NT2/D1 (cell line): ENCODE data around the gene SLC38A11.

Experiments
- DNase-seq: peaks from one replicate; pipeline ENCODE4 v3.0.0-alpha.2; 2011; ENCODE audit warnings: low read depth, low spot score
- H3K27me3 ChIP-seq: 2 replicates; pipeline ENCODE4 v1.6.0; 2011; ENCODE audit warnings: mild to moderate bottlenecking; ENCODE audit not compliant: insufficient read length, insufficient read depth
- H3K36me3 ChIP-seq: 2 replicates; pipeline ENCODE4 v1.6.1; 2011; ENCODE audit warnings: mild to moderate bottlenecking, low read length, mixed read lengths; ENCODE audit not compliant: insufficient read depth, insufficient read length
- H3K4me1 ChIP-seq: 2 replicates; pipeline ENCODE4 v1.5.1; 2011; ENCODE audit not compliant: insufficient read depth, insufficient read length
- H3K4me3 ChIP-seq: 2 replicates; pipeline ENCODE4 v1.5.1; 2011; ENCODE audit warnings: low read depth; ENCODE audit not compliant: insufficient read length
- H3K9ac ChIP-seq: 2 replicates; pipeline ENCODE4 v1.6.0; 2011; ENCODE audit warnings: low read depth; ENCODE audit not compliant: insufficient read length
- H3K9me3 ChIP-seq: 2 replicates; pipeline ENCODE4 v1.5.1; 2011; ENCODE audit warnings: mild to moderate bottlenecking, low read length; ENCODE audit not compliant: insufficient read depth
- SUZ12 ChIP-seq: IDR thresholded peaks from 2 replicates; pipeline ENCODE4 v1.6.1; 2011; ENCODE audit not compliant: insufficient read length, insufficient read depth; ENCODE audit errors: extremely low read depth
- YY1 ChIP-seq: IDR thresholded peaks from 2 replicates; pipeline ENCODE4 v1.6.1; 2011; ENCODE audit not compliant: insufficient read length, insufficient read depth
- ZNF274 ChIP-seq: IDR thresholded peaks from 2 replicates; pipeline ENCODE4 v1.6.1; 2011; ENCODE audit warnings: mild to moderate bottlenecking, low read depth, low read length

SLC38A11 gene

DNA sequence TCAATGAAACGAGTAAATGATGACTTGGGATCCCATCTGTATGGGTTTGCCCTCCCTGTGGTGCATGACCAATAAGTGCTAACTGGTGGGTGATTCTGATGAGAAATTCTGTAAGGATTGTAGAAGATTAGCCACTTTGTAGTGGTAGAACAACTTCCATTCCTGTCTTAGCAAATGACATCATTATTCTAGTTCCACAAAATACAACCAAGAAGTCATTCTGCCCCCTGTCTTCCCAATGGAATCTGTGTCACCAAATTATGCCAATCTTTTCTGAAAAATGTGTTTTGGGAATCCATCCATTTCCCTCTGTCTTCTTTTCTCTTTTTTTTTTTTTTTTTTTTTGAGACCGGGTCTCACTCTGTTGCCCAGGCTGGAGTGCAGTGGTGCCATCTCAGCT lies 48.4 kb downstream of the SLC38A11 start:
- Histone ChIP-seq H3K36me3 (no peaks in the 10 kb centered on the region), H3K4me1 (no peaks in the 10 kb centered on the region), H3K4me3 (no peak overlapping the region), H3K27me3 (no peaks in the 10 kb centered on the region), H3K9me3 (no peaks in the 10 kb centered on the region), H3K9ac (no peak overlapping the region)
- TF ChIP-seq ZNF274 (no peak), SUZ12 (no peak), YY1 (no peak)
- DNase-seq = no peak

GRCh38 chr2:164905307-164905706 lies 50.0 kb downstream of the SLC38A11 start:
- no peak for TF ChIP-seq SUZ12
- TF ChIP-seq YY1 = no peak
- no peak for TF ChIP-seq ZNF274
- Histone ChIP-seq H3K9me3 (no peaks in the 10 kb centered on the region), H3K27me3 (no peaks in the 10 kb centered on the region), H3K4me1 (no peaks in the 10 kb centered on the region), H3K36me3 (no peaks in the 10 kb centered on the region), H3K4me3 (no peak overlapping the region), H3K9ac (no peak overlapping the region)
- DNase-seq = no peak

DNA sequence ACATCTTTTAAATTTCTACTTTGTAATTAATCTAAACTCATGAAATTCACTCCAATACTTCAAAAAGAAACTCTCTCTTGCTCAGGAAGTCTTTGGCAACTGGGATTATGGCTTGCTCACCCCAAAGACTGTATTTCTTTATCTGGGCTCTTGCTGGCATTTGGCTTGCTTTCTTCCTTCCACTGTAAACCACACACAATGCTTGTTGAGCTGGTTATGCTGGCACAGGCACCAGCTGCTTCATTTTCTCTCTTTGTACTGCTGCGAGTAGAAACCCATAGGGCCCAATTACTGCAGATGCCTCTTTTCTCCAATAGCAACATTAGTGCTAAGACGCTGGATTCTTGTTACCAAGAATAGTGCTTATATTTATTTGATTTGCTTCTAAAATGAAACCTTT lies 51.4 kb downstream of the SLC38A11 start:
- no peak overlapping the region for H3K4me3 ChIP-seq
- H3K27me3 ChIP-seq = no peaks in the 10 kb centered on the region
- H3K4me1 ChIP-seq = no peaks in the 10 kb centered on the region
- no peak for TF ChIP-seq SUZ12
- TF ChIP-seq YY1 = no peak
- no peak for TF ChIP-seq ZNF274
- H3K36me3 ChIP-seq = no peaks in the 10 kb centered on the region
- H3K9ac ChIP-seq = no peak overlapping the region
- no peaks in the 10 kb centered on the region for H3K9me3 ChIP-seq
- no peak for DNase-seq

- no peak overlapping the region for H3K4me3 ChIP-seq
- TF ChIP-seq ZNF274 (no peak), YY1 (no peak), SUZ12 (no peak)
Measured at GRCh38 chr2:164903204-164903603, 52.1 kb downstream of the SLC38A11 start.

DNA sequence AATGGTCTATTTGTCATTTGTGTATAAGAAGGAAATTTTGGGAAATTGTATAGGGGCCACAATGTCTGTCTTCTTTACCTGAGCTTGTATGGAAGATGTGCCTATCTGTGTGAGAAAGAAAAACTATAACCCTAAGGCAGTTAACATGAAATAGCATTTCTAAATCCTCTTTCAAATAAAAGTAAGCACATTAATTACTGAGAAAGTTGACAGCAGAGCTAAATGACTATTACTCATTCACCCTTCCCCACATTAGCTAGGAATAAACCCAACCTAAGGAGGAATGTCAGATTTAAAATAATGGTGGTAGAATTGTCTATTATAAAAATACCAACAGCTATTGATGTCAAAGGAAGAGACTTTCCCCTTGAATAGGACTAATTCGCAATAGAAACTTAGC lies 56.2 kb downstream of the SLC38A11 start:
- H3K4me1 ChIP-seq = no peaks in the 10 kb centered on the region
- TF ChIP-seq ZNF274 = no peak
- no peaks in the 10 kb centered on the region for H3K36me3 ChIP-seq
- no peak overlapping the region for H3K9ac ChIP-seq
- H3K9me3 ChIP-seq = no peaks in the 10 kb centered on the region
- no peaks in the 10 kb centered on the region for H3K27me3 ChIP-seq
- no peak for DNase-seq
- H3K4me3 ChIP-seq = no peak overlapping the region

More at GRCh38 chr2:164903204-164903603, 52.1 kb downstream of the SLC38A11 start:
- no peak overlapping the region for H3K9ac ChIP-seq
- no peaks in the 10 kb centered on the region for H3K27me3 ChIP-seq
- no peaks in the 10 kb centered on the region for H3K4me1 ChIP-seq
- no peaks in the 10 kb centered on the region for H3K36me3 ChIP-seq
- H3K9me3 ChIP-seq = no peaks in the 10 kb centered on the region
- no peak for DNase-seq

DNA sequence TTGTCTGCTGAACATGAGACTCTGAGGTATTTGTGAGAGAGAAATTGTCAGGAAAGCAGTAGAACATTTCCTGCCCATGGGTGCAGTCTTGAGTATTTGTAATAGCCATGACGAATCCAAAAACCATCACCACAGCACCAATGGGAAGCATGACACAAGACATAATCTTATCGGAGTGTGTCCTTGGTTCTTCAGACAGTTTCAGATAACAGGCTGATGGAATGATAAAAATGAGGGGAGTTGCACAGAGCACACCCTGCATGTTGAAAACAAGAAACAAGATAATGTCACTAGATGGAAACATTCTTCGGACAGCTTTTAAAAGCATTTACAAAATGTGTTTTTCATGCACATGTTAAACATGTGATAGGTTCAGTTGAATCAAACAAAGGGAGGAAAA lies 56.9 kb downstream of the SLC38A11 start:
- Histone ChIP-seq H3K27me3 (no peaks in the 10 kb centered on the region), H3K9me3 (no peaks in the 10 kb centered on the region), H3K4me3 (no peak overlapping the region), H3K9ac (no peak overlapping the region), H3K36me3 (no peaks in the 10 kb centered on the region), H3K4me1 (no peaks in the 10 kb centered on the region)
- no peak for TF ChIP-seq ZNF274
- TF ChIP-seq YY1 = no peak
- no peak for TF ChIP-seq SUZ12
- no peak for DNase-seq

GRCh38 chr2:164897469-164898260 lies 57.7 kb downstream of the SLC38A11 start:
- DNase-seq = no peak
- Histone ChIP-seq H3K9me3 (no peaks in the 10 kb centered on the region), H3K4me3 (no peak overlapping the region), H3K9ac (no peak overlapping the region), H3K36me3 (no peaks in the 10 kb centered on the region), H3K4me1 (no peaks in the 10 kb centered on the region), H3K27me3 (no peaks in the 10 kb centered on the region)
- TF ChIP-seq YY1 (no peak), SUZ12 (no peak), ZNF274 (no peak)
